NCI-H460 (cell line): ENCODE measurements around the gene GSX2. TPM values are rescaled to one million over a fixed set of nuclear protein-coding genes. Genes with fewer than 3 reads are reported as not detected.
"Not testable (repeated sequence)": the region's sequence is repeated elsewhere in the genome, so short reads cannot be mapped to it uniquely, and the experiment has no call there.

Experiments used
- DNase-seq: peaks from one replicate; pipeline ENCODE4 v3.0.0-alpha.2; 2016; ENCODE audit warnings: low read depth; ENCODE audit errors: extremely low read depth
- total RNA-seq: library from RNA; depleted of rRNA; stranded (reverse); fragments of >200 nt; shearing (Covaris generic); gene quantifications from 2 replicates; pipeline ENCODE4 v1.2.3, GENCODE V29; 2014

GSX2 gene
- total RNA-seq, 1 experiment from 2014 or later: not detected

- no peak for DNase-seq
These were observed 1.5 kb downstream of the GSX2 start for GRCh38 chr4:54101190-54102041.

GRCh38 chr4:54102531-54103106 is 2.7 kb downstream of the GSX2 start:
- DNase-seq: no peak

- no peak for DNase-seq
These were observed 3.2 kb downstream of the GSX2 start for GRCh38 chr4:54103190-54103574.

- DNase-seq: no peak
These were observed 4.9 kb downstream of the GSX2 start for GRCh38 chr4:54104907-54105306.

DNA sequence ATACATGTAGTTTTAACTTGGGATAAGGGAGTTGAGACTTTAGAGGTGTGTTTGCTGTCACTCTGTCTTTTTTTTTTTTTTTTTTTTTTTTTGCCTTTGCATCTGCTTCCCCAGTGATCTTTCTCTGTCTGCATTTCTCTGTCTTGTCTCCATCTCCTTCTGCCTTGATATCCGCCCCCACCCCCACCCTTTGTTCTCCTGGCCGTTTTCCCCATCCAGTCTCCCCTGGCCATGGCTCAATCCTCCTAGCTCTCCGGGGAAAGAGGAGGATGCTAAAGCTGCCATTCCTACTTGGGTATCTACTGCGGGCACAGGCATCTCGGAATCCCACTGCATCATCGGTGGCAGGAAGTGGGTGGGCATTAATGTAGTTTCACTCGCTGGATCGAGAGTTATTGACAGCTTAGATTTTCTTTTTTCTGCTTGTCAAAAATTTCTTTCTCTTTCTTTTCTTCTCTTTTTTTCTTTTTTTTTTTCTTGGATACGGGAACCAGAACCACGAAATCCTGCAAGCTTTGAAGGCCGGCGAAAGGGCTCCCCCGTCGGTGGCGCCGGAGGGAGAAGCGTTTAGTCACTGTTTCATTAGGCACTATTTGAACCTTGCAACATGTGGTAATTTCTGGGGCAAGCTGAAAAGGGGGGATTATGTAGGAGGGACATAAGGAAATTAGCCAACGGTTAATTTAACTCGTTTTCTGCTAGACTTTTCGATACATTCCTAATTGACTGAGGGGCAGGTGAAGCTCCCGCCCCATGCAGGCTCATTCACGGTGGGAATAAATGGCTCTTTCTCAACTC is 8.2 kb downstream of the GSX2 start:
- no peak for DNase-seq

GRCh38 chr4:54109241-54110018 is 9.5 kb downstream of the GSX2 start:
- DNase-seq: no peak

DNA sequence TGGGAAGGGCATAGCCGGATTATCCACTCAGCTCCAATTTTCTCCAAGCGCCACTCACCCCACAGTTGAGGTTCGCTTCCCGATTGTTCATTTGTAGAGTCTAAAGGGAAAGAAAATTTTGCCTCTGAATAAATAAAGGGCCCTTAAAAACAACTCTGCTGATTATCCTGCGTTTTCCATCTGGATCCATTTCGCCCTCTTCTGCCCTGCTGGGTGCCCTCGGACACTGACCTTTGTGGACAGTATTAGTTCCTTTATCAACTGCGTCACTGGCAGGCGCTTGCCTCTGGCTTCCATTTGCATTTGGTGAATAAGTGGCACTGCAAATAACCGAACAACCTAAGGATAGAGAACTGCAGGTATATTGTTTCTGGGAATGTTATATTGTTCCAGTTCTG is 10.1 kb downstream of the GSX2 start:
- no peak for DNase-seq

- DNase-seq: not testable (repeated sequence)
These were observed 13.2 kb downstream of the GSX2 start for GRCh38 chr4:54113206-54113605.

GRCh38 chr4:54116246-54116645 is 16.3 kb downstream of the GSX2 start:
- not testable (repeated sequence) for DNase-seq

DNA sequence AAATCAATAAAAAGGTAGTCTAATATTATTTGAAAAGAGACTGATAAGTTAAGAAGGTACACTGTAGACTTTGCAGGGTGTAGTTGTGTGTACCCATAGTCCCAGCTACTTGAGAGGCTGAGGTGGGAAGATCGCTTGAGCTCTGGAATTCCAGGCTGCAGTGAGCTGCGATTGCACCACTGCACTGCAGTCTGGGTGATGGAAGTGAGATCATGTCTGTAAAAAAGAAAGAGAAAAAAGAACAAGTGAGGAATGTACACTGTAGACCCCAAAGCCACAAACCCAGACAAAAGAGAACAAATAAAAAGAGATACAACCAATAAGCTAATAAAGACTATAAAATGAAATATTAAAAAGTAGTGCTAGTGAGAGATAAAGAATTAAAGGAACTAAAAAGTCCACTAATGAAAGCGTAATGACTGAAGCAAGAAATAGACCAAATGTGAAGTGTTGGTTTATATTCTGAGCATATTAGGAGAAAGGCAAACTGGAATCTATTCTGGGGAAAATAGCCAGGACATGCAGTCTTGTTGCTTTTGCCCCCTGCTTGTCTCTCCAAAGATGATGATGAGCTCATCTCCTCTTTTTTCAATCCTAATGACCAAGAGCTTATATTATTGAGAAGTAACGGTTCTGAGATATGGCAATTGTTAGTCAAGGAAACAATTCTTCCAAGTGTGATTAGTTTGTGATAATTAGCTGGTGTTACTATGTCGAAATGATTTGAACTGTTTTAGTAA is 19.1 kb downstream of the GSX2 start:
- no peak for DNase-seq

DNA sequence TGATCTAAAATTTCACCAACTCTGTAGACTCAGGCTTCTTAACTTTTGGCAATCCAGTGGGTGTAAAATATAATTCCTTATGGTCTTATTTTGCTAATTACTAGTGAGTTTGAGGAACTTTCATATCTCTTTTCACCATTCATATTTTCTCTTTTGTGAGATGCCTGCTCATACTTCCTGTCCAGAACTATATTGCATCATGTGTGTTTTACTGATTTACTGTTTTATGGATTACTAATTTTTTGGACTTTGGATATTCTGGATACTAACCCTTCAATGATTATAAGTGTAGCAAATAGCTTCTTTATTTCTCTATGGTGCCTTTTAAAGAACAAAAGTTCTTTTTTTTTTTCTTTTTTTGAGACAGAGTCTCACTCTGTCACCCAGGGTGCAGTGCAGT is 20.6 kb downstream of the GSX2 start:
- DNase-seq: no peak

- DNase-seq: no peak
These were observed 27.7 kb downstream of the GSX2 start for GRCh38 chr4:54127660-54128059.

DNA sequence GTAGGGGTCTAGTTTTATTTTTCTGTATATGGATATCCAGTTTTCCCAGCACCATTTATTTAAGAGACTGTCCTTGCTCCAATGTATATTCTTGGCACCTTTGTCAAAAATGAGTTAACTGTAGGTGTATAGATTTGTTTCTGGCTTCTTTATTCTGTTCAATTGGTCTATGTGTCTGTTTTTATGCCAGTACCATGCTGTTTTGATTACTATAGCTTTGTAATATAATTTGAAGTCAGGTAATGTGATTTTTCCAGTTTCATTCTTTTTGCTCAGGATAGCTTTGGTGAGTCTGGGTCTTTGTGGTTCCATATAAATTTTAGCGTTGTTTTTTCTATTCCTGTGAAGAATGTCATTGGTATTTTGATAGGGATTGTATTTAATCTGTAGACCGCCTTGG is 28.7 kb downstream of the GSX2 start:
- DNase-seq: not testable (repeated sequence)

DNA sequence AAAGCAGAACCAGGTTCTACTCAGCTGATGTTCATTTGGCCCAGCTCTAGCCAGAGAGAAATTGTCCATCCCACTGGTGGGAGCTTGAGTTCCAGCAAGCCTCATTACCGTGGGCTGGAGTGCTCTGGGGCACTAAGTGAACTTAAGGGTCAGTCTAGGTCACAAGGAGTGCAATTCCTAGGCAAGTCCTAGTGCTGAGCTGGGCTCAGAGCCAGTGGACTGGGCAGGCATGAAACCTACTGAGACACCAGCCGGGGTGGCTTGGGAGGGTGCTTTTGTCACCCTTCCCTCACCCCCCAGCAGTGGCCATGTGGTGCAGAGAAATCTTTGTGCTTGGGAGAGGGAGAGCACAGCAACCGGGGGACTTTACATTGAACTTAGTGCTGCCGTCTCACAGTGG is 39.4 kb downstream of the GSX2 start:
- DNase-seq: no peak

DNA sequence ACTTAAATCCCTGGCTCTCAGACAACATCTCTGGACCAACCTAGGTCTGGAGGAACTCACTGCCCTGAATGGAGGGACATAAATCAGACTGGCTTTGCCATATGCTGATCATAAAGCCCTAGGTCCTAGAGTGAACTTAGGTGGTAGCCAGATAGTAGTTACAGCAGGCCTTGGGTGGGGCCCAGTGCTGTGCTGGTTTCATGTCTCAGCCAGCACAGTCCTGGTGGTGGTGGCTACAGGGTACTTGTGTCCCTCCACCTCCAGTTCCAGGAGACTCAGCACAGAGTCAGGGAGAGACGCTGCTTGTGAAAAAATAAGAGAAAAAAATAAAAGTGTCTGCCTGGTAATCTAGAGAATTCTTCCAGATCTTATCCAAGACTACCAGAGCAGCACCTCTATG is 40.3 kb downstream of the GSX2 start:
- no peak for DNase-seq

DNA sequence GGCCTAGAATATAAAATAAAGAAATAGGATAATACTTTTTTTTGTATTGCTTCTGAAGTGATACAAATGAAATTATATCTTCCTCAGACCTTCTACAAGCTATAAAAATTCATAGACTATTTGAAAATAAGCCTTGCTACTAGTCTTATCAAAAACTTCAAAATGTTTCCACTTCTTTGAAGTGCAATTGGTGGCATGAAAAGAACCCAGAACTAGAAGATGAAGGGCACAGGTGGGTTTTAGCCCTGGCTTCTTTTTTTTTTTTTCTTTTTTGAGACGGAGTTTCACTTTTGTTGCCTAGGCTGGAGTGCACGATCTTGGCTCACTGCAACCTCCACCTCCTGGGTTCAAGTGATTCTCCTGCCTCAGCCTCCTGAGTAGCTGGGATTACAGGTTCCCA is 44.2 kb downstream of the GSX2 start:
- DNase-seq: no peak

DNA sequence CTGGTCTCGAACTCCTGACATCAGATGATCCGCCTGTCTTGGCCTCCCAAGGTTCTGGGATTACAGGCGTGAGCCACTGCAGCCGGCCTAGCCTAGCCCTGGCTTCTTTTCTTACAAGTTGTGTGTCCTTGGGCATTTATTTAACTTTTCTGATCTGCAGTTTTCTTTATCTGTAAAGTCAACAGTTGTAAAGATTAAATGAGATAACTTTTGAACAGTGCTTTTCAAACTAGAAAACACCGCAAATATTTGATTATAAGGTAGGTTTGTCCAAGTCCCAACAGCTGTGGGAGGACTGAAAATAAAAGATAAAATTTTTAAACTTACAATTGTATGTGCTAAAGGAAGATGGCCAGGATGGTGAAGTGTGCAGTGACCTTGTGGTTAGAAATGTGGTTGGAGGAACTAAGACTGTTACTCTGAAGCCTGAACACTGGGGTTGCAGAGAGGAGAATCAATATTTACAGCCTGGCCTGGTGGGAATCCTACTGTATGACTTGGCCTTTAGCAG is 44.8 kb downstream of the GSX2 start:
- no peak for DNase-seq

DNA sequence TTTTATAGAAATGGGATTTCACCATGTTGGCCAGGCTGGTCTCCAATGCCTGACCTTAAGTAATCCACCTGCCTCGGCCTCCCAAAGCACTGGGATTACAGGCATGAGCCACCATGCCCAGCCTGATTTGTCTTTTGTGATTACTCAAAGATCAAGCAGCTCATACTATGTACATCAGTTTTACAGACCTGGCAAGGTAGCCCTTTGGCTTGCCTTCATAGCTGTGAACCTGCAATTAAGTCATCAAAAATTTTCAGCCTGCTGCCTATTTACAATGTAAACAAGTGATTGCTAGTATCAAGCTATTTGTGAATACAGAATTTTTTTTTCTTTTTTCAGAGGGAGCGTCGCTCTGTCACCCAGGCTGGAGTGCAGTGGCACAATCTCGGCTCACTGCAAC is 46.2 kb downstream of the GSX2 start:
- no peak for DNase-seq

DNA sequence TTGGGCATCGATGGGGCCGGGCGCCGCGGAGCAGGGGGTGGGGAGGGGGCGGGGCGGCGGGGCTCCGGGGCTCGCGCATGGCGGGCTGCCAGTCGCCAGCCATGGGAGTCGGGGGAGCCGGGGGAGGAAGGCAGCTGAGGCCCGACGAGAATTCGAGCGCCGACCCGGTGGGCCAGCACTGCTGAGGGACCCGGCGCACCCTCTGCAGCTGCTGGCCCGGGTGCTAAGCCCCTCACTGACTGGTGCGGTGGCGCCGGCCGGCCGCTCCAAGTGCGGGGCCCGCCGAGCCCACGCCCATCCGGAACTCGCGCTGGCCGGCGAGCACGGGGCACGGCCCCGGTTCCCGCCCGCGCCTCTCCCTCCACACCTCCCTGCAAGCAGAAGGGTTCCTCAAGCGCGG is 49.4 kb downstream of the GSX2 start:
- DNase-seq: no peak
